ENCODE data around the gene CDH13.
A peak's percentile ranks its signal among the peaks of the same experiment; 100 is the strongest.

The CDH13 gene

GRCh38 chr16:82652826-82653225, 26.1 kb downstream of the CDH13 start:
- DNase-seq (ENCODE audit: low read depth) = no peak

GRCh38 chr16:82653550-82654511, 27.1 kb downstream of the CDH13 start:
- DNase-seq (ENCODE audit: low read depth) = peak; percentile 21

- DNase-seq (ENCODE audit: low read depth) = peak; percentile 61
Measured at GRCh38 chr16:82655072-82655714, 28.4 kb downstream of the CDH13 start.

GRCh38 chr16:82655720-82656490, 29.1 kb downstream of the CDH13 start:
- no peak for DNase-seq (ENCODE audit: low read depth)

GRCh38 chr16:82657239-82657638, 30.5 kb downstream of the CDH13 start:
- no peak for DNase-seq (ENCODE audit: low read depth)

GRCh38 chr16:82657786-82658185, 31.0 kb downstream of the CDH13 start:
- no peak for DNase-seq (ENCODE audit: low read depth)

- no peak for DNase-seq (ENCODE audit: low read depth)
Measured at GRCh38 chr16:82658796-82659195, 32.0 kb downstream of the CDH13 start.

- DNase-seq (ENCODE audit: low read depth) = no peak
Measured at GRCh38 chr16:82660075-82660645, 33.4 kb downstream of the CDH13 start.

GRCh38 chr16:82660966-82661365, 34.2 kb downstream of the CDH13 start:
- no peak for DNase-seq (ENCODE audit: low read depth)

- DNase-seq (ENCODE audit: low read depth) = no peak
Measured at GRCh38 chr16:82664181-82664580, 37.4 kb downstream of the CDH13 start.

GRCh38 chr16:82665025-82665424, 38.3 kb downstream of the CDH13 start:
- DNase-seq (ENCODE audit: low read depth) = no peak

GRCh38 chr16:82667437-82667836, 40.7 kb downstream of the CDH13 start:
- DNase-seq (ENCODE audit: low read depth) = no peak

GRCh38 chr16:82668094-82668493, 41.3 kb downstream of the CDH13 start:
- no peak for DNase-seq (ENCODE audit: low read depth)

- DNase-seq (ENCODE audit: low read depth) = no peak
Measured at GRCh38 chr16:82671741-82672140, 45.0 kb downstream of the CDH13 start.

GRCh38 chr16:82672676-82673075, 45.9 kb downstream of the CDH13 start:
- no peak for DNase-seq (ENCODE audit: low read depth)

GRCh38 chr16:82675300-82675699, 48.5 kb downstream of the CDH13 start:
- DNase-seq (ENCODE audit: low read depth) = no peak

GRCh38 chr16:82681592-82681991, 54.8 kb downstream of the CDH13 start:
- DNase-seq (ENCODE audit: low read depth) = no peak

- no peak for DNase-seq (ENCODE audit: low read depth)
Measured at GRCh38 chr16:82682767-82683166, 56.0 kb downstream of the CDH13 start.

- no peak for DNase-seq (ENCODE audit: low read depth)
Measured at GRCh38 chr16:82684256-82684655, 57.5 kb downstream of the CDH13 start.

- DNase-seq (ENCODE audit: low read depth) = no peak
Measured at GRCh38 chr16:82685526-82685925, 58.8 kb downstream of the CDH13 start.

GRCh38 chr16:82694239-82694874, 67.6 kb downstream of the CDH13 start:
- no peak for DNase-seq (ENCODE audit: low read depth)

- DNase-seq (ENCODE audit: low read depth) = no peak
Measured at GRCh38 chr16:82695806-82696205, 69.0 kb downstream of the CDH13 start.

Data from activated gamma-delta T cell treated with anti-CD3 and anti-CD28 coated beads, Interleukin-2, amount 50 U/mL, for 16 hours (primary cell).